NCI-H2081 treated with DMSO at 0.1 percent for 48 hours (cell line): ENCODE measurements around the gene NHLRC2.

Experiments used
- DNase-seq: peaks from one replicate; lab custom pipeline; 2025; lab: John Stamatoyannopoulos, UW

NHLRC2 gene

DNA sequence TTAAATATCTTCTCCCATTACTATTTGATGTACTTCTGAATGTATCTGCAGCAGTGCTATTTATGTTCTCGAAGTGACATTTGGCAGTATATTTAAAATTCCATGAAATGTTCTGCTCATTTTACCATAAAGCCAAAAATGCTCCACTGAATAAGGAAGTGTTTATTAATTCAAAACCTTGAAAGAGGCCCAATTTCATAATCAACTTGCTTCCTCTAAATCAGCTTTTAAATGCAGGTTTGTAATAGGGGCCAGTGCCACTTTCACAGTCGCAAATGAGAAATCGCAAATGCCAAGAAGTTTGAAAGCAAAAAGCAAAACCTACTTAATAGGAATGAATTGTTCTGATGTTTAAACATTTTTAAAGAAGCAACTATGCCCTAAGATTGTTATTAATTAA is 11.4 kb downstream of the NHLRC2 start:
- DNase-seq, result no peak

DNA sequence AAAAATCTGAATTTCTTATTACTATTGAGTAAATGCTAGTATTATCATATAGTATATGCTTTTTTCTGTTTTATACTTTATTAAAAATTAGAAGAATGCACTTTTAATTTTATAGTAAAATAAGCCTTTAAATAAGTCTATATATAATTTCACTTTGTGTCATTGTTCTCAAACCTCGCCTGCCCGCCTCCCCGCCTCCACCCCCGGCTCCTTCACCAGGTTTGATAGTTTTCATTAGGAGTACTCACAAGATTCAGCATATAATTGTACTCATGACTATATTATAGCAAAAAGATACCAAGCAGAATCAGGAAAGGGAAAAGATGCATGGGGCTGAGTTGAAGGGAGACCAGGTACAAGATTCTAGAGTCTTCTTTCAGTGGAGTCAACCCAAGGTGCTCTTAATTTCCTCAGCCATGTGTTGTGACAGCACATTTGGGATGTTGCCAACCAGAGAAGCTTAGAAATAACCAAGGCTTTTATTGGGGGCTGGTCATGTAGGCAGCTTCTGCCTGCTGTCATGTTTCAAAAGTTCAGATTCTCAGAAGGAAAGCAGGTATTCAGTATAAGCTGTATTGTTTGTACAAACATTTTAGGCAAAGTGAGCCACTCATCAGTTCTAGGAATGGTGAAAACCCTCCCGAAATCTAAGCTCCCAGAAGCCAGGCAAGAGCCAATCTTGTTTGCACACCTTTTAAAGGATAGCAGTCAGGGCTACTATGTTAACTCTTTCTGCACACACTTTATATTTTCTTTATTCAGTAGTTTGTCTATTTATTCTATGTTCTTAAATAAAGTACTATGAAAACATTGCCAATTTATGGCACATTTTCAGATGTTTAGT is 12.3 kb downstream of the NHLRC2 start:
- DNase-seq, result no peak

DNA sequence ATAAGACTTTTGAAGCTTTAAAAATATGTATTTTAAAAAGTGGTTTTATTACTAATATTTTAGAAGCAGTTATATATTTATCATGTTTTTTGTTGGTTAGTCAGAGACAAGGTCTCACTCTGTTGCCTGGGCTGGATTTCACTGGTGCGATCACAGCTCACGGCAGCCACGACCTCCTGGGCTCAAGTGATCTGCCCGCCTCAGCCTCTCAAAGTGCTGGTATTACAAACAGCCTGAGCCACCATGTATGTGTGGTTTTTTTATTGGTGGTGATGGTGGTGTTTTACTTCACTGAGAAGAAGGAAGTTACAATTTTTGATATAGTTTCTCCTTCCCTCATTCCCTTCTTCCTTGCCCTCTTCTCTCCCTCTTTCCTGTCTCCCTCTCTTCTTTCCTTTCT is 13.4 kb downstream of the NHLRC2 start:
- DNase-seq, result no peak

DNA sequence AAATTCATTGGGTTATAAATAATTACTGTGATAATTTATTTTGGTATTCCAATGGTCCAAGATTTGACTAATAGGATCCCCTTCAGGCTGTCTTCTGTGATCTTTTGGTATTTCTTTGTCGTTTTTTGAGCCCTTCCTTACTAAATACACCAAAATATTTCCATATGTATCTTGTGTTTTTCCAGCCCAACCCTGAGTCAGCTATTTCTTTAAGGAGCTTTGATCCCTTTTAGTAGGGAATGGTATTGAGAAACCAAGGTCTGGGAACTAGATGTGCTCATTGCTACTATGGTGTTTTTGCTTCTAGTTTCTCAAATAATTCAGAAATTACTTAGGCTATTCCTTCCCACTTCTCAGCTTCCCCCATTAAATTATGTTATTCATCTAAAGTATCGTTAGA is 15.3 kb downstream of the NHLRC2 start:
- no peak for DNase-seq

DNA sequence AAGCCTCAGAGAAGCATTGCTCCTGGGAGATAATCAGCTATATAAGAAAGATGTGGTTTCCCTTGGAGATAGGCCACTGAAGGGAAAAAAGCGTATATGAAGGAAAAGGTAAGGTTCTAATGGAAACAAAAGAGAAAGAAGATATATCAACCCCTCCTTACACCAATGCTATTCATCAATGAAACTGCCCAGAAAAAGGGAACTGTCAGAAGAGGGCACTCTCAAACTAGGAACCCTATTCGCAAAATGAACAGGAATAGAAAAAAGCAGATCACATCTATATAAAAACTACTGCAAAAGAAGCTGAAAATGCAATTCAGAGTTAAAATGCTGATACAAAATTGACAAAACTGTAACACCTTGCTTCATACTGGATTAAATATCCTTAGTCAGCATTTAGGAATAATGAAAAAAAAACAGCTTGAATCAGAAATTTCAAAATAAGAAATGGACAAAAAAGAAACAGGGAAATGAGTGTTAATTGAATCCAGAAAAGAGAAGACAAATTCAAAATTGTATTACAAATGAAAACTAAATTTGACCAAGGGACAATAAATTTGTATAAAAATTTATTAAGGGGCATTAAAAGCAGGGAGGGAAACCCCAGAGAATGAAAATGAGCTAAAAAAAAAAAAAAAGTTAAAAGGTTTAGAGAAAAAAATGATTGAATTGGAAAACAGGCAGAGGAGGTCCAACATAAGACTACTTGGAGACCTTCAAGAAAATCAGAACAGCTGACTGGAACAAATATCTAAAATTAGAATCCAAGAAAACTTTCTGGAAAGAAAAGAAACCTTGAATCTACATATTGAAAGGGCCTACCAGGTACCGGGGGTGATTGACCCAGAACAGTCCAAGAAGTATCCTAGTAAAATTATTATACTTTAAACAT is 17.9 kb downstream of the NHLRC2 start:
- no peak for DNase-seq

DNA sequence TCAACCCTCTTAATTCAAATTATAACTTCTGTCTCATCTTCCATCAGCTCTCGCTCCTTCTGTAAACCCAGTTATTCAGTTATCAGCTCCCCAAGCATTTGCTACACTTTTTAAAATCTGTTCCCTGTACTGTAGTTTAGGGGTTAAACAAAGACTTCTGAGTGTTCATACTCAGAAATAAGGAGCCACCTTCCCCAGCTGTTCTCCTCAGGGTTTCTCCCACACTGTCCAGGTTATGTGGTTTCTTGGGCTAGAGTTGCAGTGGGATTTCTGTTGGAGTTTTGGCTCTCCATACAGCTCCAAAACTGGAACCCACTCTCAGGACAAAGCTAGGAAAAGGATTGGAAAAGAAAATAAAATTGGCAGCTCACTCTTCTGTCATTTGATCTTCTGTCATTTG is 20.8 kb downstream of the NHLRC2 start:
- DNase-seq, result no peak

DNA sequence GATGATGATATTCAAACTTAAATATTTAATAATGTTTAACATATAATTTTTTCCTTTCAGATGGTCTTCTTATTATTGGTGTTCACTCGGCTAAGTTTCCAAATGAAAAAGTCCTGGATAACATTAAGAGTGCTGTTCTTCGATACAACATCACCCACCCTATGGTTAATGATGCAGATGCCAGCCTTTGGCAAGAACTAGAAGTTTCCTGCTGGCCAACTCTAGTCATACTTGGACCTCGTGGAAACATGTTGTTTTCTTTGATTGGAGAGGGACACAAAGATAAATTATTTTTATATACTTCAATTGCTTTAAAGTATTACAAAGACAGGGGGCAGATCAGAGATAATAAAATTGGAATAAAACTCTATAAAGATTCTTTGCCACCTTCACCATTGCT is 22.0 kb downstream of the NHLRC2 start:
- no peak for DNase-seq

DNA sequence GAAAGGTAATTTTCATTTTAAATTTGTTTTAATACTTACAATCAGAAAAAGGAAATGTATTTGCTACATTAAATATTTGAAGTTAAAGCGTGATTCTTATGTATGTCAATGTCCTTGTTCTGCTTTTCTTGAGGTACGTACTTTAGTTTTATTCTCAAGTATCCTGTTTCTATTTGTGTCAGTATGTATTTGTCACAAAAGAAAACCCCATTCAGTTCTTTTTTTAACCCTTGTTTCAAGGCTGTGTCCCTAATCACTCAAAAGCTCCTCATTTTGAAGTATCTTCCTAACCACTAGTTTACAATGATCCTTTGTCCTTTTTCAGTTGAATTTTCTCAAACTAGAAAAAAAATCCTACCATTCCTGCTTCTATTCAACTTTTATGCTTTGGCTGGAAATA is 25.2 kb downstream of the NHLRC2 start:
- DNase-seq, result no peak

DNA sequence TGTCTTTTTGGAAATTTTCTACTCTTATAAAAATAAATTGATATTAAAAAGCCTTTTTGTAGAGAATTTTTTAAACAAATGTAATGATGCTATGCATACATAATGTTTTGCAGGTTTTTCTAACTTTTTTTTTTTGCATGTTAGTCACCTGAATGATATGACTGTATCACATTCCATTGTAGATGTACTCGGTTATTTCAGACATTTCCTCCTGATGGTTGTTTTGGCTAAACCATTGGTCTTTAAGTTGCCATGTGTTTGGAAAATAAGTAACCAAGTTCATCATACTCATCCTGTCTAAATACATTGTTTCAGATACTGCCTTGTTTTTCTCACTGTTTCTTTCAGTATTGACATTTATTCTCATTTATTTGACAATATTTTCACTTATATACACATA is 25.8 kb downstream of the NHLRC2 start:
- DNase-seq, result no peak

DNA sequence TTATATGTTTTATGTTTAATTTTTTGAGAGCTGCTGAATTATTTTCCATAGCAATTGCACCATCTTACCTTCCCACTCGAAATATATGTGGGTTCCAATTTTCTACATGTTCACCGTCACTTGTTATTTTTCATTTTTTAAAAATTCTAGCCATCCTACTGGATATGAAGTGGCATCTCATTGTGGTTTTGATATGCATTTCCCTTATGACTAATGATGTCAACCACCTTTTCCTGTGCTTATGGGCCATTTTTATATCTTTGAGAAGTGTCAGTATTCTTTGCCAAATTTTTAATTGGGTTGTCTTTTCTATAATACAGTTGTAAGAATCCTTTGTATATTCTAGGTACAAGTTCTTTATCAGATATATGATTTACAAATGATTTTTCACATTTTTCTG is 27.8 kb downstream of the NHLRC2 start:
- DNase-seq, result no peak

DNA sequence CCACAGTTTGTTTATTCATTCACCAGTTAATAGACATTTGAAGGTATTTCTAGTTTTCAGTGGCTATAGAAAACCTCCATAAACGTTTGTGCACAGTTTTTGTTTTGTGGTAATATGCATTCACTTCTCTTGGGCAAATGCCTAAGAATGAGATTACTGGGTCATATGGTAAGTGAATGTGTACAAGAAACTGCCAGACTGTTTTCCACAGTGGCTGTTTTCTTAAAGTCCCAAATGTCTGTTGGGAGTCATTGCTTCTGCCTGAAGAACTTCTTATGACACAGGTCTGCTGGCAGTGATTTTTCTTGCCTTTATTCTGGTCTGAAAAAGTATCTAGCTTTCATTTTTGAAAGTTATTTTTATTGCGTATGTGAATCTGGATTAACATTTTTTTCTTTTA is 35.5 kb downstream of the NHLRC2 start:
- no peak for DNase-seq

DNA sequence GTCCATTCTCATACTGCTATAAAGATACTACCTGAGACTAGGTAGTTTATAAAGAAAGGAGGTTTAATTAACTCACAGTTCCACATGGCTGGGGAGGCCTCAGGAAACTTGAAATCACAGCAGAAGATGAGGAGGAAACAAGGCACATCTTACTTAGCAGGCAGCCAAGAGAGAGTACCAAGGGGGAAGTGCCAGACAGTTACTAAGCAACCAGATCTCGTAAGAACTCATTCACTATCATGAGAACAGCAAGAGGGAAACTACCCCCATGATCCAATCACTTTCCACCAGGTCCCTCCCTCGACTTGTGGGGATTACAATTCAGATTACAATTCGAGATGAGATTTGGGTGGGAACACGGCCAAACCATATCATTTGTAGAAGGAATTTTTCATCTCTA is 36.3 kb downstream of the NHLRC2 start:
- DNase-seq, result no peak

DNA sequence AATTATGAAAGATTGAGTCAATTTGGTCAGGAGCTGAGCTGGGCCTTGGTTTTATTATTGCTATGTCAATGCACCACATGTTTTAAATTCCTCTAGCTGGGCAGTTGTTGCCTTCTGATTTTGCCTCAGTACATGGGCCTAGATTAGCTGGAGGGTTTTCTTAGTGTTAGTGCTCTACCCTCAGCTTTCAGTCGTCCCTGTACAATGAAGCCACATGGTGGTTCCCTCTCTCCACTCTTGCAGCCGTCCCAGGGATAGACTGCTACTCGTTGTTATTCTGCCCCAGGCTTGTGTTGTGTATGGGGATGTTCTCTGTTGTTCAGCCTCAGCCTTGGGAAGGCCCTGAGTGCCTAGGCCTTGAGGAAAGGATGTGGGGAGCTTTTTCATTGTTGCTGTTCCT is 37.0 kb downstream of the NHLRC2 start:
- DNase-seq, result no peak

DNA sequence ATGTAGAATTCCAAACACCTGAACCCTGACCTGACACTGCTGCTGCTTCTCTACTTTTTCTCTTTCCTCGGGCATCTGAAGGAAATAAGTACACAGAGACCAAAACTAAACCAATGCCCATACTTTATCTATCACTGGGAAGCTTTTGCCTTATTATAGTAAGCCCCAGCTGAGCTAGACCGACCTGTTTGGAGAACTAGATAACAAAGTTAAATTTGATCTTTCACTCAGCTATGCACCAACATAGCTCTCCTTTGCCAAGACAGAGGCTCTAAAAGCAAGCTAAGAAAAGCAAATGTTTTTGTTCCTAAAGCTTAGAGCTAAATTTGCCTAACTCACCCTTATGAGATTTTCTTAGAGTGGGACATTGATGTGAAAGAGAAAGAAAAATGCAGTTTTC is 39.1 kb downstream of the NHLRC2 start:
- DNase-seq, result no peak

DNA sequence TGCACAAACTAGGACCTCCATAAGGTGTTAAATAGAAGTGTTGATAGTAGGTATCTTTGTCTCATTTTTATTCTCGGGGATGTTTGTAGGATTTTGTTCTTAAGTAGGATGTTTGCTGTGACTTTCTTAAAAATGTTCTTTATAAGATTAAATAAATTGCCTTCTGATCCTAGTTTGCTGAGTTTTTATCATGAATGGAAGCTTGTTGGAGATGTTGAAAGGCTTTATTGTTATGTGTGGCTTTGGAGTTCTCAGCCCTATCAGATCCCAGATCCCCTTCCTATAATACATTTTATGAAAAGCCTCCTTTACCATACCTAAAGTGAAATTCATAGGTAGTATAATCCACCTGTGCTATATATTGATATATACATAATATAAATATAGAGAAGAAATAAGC is 40.1 kb downstream of the NHLRC2 start:
- DNase-seq, result no peak

DNA sequence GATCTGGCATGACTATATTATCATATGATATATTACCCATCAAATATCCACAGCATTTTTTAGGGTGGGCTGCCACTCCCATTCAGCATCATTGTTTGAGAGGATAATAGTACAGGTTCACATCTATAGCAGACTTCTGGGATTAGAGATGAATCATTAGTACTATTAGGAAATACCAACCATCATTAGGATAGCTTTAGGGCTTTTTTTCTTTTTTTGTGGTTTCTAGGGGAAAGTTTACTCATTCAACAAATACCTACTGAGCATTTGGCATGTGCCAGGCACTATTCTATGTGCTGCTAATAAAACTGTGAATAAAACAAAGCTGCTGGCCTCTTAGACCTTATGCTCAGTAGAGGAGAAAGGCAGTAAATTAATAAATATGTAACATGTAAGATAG is 40.6 kb downstream of the NHLRC2 start:
- DNase-seq, result no peak

DNA sequence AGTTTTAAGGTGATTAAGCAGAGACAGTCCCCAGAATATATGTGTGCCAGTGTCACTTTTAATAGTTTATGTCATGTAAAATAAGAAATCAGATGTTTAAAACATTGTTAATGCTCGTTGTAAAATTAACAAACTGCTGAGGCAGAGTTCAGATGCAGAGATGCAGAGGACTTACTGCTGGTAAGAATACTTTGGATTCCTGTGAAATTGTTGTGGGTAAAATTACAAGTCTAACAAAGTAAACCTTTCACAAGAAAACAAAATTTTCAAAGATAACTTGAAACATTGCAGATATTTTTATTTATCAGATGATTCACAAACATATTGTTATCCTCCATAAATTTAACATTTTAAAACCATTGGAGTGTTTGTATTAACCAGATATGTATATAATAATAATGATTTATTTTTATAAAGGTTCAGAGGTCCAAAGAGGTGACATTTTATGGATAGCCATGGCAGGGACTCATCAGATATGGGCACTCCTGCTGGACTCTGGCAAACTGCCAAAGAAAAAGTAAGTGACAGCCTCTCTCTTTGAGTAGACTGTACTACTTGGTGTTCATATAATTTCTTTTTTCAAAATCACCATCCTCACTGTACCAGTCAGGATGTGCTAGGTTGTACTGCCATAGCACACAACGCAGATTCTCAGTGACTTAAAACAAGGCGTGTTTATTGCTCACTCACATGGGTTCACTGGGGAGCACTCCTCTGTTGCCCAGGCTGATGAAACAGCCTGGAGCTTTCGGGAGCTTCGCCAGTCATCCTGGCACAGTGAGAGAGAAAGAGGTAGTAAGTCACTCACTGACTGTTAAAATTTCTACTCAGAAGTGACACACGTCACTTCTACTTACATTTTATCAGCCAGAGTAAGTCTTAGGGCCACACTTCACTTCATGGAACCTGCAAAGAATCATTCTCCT is 43.5 kb downstream of the NHLRC2 start:
- no peak for DNase-seq

DNA sequence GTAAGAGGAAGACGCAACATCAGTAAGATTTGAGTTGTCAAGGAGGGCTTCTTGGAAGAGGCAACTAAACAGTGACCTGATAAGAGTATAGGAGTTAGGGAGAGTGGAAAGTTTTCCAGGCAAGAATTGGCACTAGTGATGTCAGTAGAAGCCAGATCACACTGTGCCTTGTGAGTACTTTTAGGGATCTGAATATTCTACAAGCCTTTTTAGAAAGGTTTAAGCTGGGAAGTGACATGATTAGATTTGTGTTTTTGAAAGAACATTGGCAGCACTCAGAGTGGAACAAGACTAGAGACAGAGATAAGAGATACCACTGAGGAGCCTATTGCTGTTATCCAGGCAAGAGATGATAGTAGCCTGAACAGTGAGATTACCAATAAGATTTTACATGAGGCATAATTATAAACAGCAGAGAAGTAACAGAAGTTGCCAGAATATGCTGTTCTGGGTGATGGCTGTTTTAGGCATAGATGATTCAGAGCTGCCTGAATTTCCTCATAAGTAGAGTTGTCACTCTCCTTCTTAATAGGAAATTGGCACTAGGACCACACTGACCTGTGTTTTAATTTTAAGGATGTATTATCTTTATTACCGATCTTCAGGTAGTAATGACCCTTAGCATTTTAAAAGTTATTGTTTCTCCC is 45.6 kb downstream of the NHLRC2 start:
- no peak for DNase-seq

DNA sequence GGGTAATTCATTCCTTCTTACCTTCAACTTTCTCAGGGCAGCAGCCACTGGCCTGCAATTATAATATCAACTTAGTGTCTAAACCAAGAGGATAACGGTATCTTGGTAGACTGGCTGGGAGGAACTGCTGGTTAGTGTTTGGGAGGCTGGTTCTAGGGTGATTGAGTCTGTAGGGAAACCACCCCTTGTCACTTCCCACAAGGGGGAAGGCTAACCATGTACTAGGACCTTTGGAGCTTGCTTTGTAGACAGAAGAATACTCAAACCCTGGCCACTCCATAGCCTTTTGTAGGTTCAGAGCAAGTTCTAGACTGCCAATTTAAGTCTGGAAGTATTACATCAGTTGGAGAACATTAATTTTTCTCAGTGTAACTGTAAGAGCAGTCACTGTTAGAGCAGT is 51.3 kb downstream of the NHLRC2 start:
- no peak for DNase-seq

DNA sequence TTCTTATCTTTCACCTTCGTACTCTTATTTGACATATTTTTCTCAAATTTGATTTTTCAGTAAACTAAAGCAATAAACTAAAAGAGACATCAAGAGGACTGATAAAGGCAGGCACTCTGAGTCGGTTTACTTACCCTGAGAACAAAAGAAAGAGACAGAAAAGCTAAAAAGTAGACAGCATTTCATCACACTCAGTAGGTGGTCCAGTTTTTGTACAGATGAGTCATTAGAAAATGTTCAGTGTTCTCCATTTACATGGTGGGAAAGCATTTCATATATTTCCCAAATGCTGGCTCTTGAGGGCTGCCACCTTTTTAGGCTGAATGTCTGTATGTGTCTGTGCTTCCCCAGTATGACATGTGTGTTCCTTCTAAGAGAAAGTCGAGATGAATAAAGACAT is 52.7 kb downstream of the NHLRC2 start:
- DNase-seq, result no peak

DNA sequence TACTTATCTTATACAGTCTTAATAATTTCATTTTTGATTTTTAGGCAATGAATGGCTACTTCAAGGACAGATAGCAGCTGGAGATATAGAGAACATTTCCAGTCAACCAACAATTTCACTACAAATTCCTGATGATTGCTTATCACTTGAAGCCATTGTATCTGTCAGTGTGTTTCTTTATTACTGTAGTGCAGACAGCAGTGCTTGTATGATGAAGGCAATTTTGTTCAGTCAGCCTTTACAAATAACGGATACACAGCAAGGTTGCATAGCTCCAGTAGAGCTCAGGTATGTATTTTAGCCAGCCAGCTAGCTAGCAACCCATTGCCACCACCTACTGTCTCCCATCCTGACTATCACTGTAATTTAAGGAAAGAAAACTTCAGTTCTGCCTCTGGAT is 53.8 kb downstream of the NHLRC2 start:
- DNase-seq, result no peak

DNA sequence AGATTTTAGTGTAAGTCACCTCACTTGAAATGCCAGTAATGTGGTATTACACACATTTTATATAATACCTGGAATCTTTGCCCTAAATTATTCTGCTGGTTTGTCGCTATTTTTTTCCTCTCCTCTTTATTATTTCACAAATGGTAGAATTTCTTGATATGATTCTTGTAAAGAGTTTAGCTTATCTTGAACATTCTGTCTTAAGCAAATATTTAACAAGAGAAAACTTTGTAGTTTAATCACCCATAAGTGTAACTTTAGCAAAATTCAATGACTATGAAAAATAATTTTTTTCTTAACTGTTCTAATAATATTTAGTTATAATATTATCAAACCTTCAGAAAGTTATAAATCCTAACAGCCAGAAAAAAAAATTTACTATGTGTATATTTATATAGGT is 56.7 kb downstream of the NHLRC2 start:
- DNase-seq, result no peak
